ENCODE measurements around the gene PRELP. TPM values are rescaled to one million over a fixed set of nuclear protein-coding genes. Genes with fewer than 3 reads are reported as not detected.
"Not testable (repeated sequence)": the region's sequence is repeated elsewhere in the genome, so short reads cannot be mapped to it uniquely, and the experiment has no call there.

PRELP gene
- total RNA-seq, 2 experiments from 2014 or later = not detected

- H3K36me3 Mint-ChIP-seq (ENCODE audit: low read depth) = no peaks in the 10 kb centered on the region
- H3K4me3 Mint-ChIP-seq = no peak overlapping the region
- intact Hi-C loops (cut with DNase I, micrococcal nuclease) = no loop called here
- ChIA-PET POLR2A (no interaction called here), CTCF (interaction anchor here (3.4 kb wide), 1 partner anchor 117 kb away, joined by 13 read pairs; the partner anchor contains the start of gene ATP2B4)
- peaks cover 27% of the 10 kb centered on the region for H3K4me1 Mint-ChIP-seq
- no peaks in the 10 kb centered on the region for H3K9me3 Mint-ChIP-seq (ENCODE audit: low read depth)
- H3K27ac Mint-ChIP-seq = no peak overlapping the region
- no peak for DNase-seq
- no peak for ATAC-seq
- H3K27me3 Mint-ChIP-seq = no peaks in the 10 kb centered on the region
Measured at GRCh38 chr1:203509135-203509534, 33.5 kb downstream of the PRELP start.

DNA sequence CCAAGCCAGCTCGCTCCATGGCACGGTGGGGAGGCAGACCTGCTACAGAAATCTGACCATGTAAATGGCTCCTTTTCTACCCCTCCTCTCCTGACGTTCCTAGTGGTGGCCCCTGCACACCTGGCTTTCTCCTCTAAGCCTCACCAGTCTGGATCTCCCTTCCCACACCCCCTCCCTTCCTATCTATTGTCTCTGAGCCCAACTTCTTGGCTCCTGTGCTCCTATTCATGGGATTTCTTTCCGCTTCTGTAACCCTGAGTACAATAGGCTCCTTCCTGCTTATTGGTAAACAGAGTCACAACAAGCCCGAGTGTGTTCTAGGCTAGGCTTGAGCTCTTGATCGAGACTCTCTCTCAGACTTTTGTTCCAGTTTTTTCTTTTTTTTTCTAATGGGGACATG lies 35.9 kb downstream of the PRELP start:
- Mint-ChIP-seq H3K36me3 (ENCODE audit: low read depth) (no peaks in the 10 kb centered on the region), H3K4me1 (peaks cover 36% of the 10 kb centered on the region), H3K27me3 (no peaks in the 10 kb centered on the region), H3K9me3 (ENCODE audit: low read depth) (no peaks in the 10 kb centered on the region), H3K4me3 (no peak overlapping the region), H3K27ac (no peak overlapping the region)
- ChIA-PET POLR2A (no interaction called here), CTCF (interaction anchor here (0.9 to 2.0 kb wide), 3 partner anchors 24 to 190 kb away, joined by 4 to 9 read pairs (median 4); partner anchors contain the start of gene ATP2B4)
- no peak for DNase-seq
- no peak for ATAC-seq
- intact Hi-C loops (cut with DNase I, micrococcal nuclease) = loop anchor here in 1 of 2 experiments (5.0 kb wide), 1 partner anchor 256 kb away; the partner anchor contains the start of gene LAX1

DNA sequence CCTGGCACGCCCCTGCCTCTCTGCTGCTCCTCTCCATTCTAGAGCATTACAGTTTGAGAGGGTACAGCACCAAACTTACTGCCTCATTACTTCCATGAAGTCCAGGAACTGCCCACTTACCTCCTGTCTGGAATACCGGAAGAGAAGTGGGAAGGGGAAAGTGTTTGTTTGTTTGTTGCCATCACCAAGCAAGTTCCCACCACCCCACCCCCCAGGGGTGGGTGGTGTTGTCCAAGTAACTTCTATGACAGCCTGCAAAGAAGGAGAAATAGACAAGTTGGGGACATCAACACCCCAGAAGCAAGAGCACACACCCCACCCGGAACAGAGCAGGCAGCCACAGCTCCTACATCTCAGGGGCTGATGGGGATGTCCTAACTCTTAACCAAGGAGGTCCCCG lies 36.3 kb downstream of the PRELP start:
- ATAC-seq (no peak), DNase-seq (no peak)
- Mint-ChIP-seq H3K27ac (peak overlapping the region; percentile 83), H3K36me3 (ENCODE audit: low read depth) (no peaks in the 10 kb centered on the region), H3K4me1 (peaks cover 36% of the 10 kb centered on the region), H3K27me3 (no peaks in the 10 kb centered on the region), H3K4me3 (no peak overlapping the region), H3K9me3 (ENCODE audit: low read depth) (no peaks in the 10 kb centered on the region)
- ChIA-PET POLR2A (no interaction called here), CTCF (interaction anchor here (2.0 kb wide), 1 partner anchor 190 kb away, joined by 9 read pairs; no protein-coding TSS in a partner anchor)
- intact Hi-C loops (cut with DNase I, micrococcal nuclease) = loop anchor here (1.0 to 5.0 kb wide), 6 partner anchors 95 to 255 kb away; partner anchors contain the start of genes LAX1 (in 2 of the 2) and ATP2B4 (in 1 of the 2)

- CTCF ChIA-PET = interaction anchor here (1.8 kb wide), 2 partner anchors 8 to 25 kb away, joined by 6 read pairs; no protein-coding TSS in a partner anchor
- H3K4me1 Mint-ChIP-seq = peaks cover 36% of the 10 kb centered on the region
- intact Hi-C loops (cut with DNase I, micrococcal nuclease) = loop anchor here (1.0 to 5.0 kb wide), 6 partner anchors 94 to 255 kb away; partner anchors contain the start of genes LAX1 (in 2 of the 2) and ATP2B4 (in 1 of the 2)
- ATAC-seq (peak; percentile 18), DNase-seq (no peak)
- H3K36me3 Mint-ChIP-seq (ENCODE audit: low read depth) = no peaks in the 10 kb centered on the region
- H3K4me3 Mint-ChIP-seq = no peak overlapping the region
- H3K9me3 Mint-ChIP-seq (ENCODE audit: low read depth) = no peaks in the 10 kb centered on the region
- peak overlapping the region; percentile 83 for H3K27ac Mint-ChIP-seq
- POLR2A ChIA-PET = no interaction called here
- no peaks in the 10 kb centered on the region for H3K27me3 Mint-ChIP-seq
Measured at GRCh38 chr1:203512517-203512847, 36.9 kb downstream of the PRELP start.

DNA sequence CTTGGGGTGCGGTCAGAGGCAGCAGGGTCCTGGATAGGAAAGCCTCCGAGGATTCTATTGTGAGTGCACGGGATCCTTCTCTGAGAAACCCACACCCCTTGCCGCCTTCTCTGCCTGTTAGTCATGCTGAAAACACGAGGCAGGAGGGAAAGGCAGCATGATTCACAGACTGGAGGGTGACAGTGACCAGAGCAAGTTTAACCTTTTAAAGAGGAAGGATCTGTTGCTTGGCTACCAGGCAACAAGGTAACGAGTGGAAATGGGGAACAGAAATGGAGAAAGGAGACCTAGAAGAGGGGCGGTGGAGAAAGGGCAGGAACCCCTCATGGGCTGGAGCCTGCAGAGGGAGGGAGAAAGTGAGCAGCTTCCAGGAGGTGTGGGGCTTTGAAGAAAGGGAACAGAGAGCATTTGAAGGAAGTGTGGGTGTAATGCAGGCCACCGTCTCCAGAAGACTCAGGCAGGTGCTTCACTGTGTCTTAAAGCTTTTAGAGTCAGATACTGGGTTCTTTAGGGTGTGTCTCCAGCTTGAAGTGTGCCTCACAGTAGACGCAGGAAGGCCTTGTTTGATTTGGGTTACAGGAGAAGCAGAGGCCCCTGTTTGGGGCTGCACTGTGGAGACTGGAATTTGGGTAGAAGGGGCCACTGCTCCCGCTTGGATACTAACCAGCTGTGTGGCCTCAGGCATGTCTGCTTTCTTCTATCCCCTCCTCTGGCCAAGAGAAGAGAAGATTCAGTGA lies 37.4 kb downstream of the PRELP start:
- ATAC-seq (peak; percentile 88), DNase-seq (peak; percentile 81)
- peak overlapping the region; percentile 6 for H3K4me3 Mint-ChIP-seq
- H3K27me3 Mint-ChIP-seq = no peaks in the 10 kb centered on the region
- H3K27ac Mint-ChIP-seq = peak overlapping the region; percentile 83
- ChIA-PET CTCF (interaction anchor here (0.6 to 1.8 kb wide), 7 partner anchors 9 to 244 kb away, joined by 3 to 6 read pairs (median 3); no protein-coding TSS in a partner anchor), POLR2A (interaction anchor here (1.4 kb wide), 1 partner anchor 108 kb away, joined by 3 read pairs; no protein-coding TSS in a partner anchor)
- intact Hi-C loops (cut with DNase I, micrococcal nuclease) = loop anchor here (1.0 to 5.0 kb wide), 6 partner anchors 94 to 254 kb away; partner anchors contain the start of genes LAX1 (in 2 of the 2) and ATP2B4 (in 1 of the 2)
- no peaks in the 10 kb centered on the region for H3K9me3 Mint-ChIP-seq (ENCODE audit: low read depth)
- H3K4me1 Mint-ChIP-seq = peaks cover 36% of the 10 kb centered on the region
- no peaks in the 10 kb centered on the region for H3K36me3 Mint-ChIP-seq (ENCODE audit: low read depth)

DNA sequence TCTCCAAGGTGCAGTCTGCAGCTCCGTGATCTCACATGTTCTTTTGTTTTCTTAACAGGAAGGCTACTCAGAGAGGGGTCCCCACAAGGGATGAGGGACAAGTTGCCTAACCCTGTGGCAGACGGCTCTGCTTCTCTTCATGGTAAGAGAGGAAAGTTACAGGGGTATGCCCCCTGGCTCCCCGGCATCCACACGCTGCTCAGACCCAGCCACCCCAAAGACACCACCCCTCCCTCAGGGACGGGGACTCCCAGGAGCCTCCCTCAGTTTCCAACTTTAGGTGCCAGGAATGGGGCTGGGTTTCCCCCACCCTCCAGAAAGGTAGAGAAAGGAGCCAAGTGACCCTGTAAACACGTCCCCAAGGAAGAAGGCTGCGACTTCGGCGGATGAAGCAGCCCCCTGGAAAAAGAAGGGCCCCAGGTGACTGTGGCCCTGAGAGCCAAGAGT lies 38.0 kb downstream of the PRELP start:
- intact Hi-C loops (cut with DNase I, micrococcal nuclease) = loop anchor here (2.0 to 5.0 kb wide), 5 partner anchors 93 to 254 kb away; partner anchors contain the start of genes LAX1 (in 2 of the 2) and ATP2B4 (in 1 of the 2)
- DNase-seq (no peak), ATAC-seq (no peak)
- no peaks in the 10 kb centered on the region for H3K9me3 Mint-ChIP-seq (ENCODE audit: low read depth)
- H3K36me3 Mint-ChIP-seq (ENCODE audit: low read depth) = no peaks in the 10 kb centered on the region
- ChIA-PET POLR2A (interaction anchor here (1.2 to 1.4 kb wide), 2 partner anchors 108 to 252 kb away, joined by 3 read pairs; partner anchors contain the start of gene LAX1), CTCF (interaction anchor here (0.6 to 1.8 kb wide), 6 partner anchors 9 to 244 kb away, joined by 3 to 6 read pairs (median 4); no protein-coding TSS in a partner anchor)
- H3K27me3 Mint-ChIP-seq = no peaks in the 10 kb centered on the region
- H3K4me1 Mint-ChIP-seq = peaks cover 36% of the 10 kb centered on the region
- peak overlapping the region; percentile 83 for H3K27ac Mint-ChIP-seq
- H3K4me3 Mint-ChIP-seq = peak overlapping the region; percentile 6

GRCh38 chr1:203516184-203516583 lies 40.6 kb downstream of the PRELP start:
- Mint-ChIP-seq H3K27ac (no peak overlapping the region), H3K36me3 (ENCODE audit: low read depth) (no peaks in the 10 kb centered on the region), H3K9me3 (ENCODE audit: low read depth) (no peaks in the 10 kb centered on the region), H3K4me1 (peaks cover 36% of the 10 kb centered on the region), H3K4me3 (no peak overlapping the region), H3K27me3 (no peaks in the 10 kb centered on the region)
- ATAC-seq (no peak), DNase-seq (no peak)
- intact Hi-C loops (cut with DNase I, micrococcal nuclease) = no loop called here
- ChIA-PET POLR2A (no interaction called here), CTCF (interaction anchor here (1.6 kb wide), 1 partner anchor 12 kb away, joined by 6 read pairs; no protein-coding TSS in a partner anchor)

DNA sequence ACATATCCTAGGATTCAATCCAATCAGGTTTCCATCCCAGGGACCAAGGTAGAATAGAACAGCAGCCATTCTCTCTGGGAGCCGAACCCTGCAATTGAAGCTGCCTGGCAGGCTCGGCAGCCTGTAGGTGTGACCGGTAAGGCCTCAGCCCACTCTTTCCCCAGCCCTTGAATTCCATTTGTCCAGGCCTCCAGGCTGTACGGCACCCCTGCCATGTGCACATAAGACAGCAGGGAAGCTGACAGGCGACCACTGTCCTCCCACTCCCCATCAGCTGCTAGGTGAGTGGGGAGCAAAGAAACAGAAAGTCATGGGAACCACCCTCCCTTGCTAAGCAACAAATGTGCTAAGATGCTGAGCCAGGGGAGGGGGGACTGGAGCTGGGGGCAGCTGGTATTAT lies 41.3 kb downstream of the PRELP start:
- ATAC-seq (no peak), DNase-seq (no peak)
- Mint-ChIP-seq H3K27me3 (no peaks in the 10 kb centered on the region), H3K4me3 (no peak overlapping the region), H3K27ac (no peak overlapping the region), H3K9me3 (ENCODE audit: low read depth) (no peaks in the 10 kb centered on the region), H3K36me3 (ENCODE audit: low read depth) (no peaks in the 10 kb centered on the region), H3K4me1 (peaks cover 38% of the 10 kb centered on the region)
- ChIA-PET POLR2A (no interaction called here), CTCF (interaction anchor here (1.6 kb wide), 1 partner anchor 13 kb away, joined by 6 read pairs; no protein-coding TSS in a partner anchor)
- intact Hi-C loops (cut with DNase I, micrococcal nuclease) = no loop called here

DNA sequence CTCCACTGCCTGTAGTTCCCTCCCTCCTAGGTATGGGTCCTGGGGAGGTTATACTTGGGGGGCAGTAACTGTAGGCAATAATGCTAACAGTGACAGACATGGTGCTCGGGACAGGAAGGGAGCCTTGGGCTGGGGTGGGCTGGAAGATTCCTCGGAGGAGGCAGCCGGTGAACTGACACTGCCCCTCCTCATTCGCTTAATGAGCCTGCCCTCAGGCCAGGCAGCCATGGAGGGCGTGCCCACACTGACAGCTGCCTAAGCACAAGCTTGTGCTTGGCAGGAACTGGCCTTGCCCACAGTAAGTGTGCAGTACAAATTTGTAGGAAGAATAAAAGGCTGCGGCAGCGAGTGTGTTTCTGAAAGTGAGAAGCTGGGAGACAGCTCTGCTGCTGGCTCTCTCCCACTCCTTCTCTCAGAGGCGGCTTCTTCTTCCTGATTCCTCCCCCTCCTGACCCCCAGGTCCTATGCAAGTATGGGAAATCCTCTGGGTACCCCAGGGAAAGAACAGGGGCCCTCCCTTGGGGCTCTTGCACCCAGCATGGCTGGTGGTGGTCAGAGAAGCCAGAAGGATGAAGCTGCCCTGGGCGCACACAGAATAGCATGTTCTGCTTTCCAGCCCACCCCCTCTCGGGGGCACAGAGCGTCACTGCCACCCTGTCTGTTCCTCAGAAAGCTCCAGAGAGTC lies 42.0 kb downstream of the PRELP start:
- Mint-ChIP-seq H3K27me3 (no peaks in the 10 kb centered on the region), H3K4me1 (peaks cover 31% of the 10 kb centered on the region), H3K27ac (no peak overlapping the region), H3K4me3 (no peak overlapping the region), H3K36me3 (ENCODE audit: low read depth) (no peaks in the 10 kb centered on the region), H3K9me3 (ENCODE audit: low read depth) (no peaks in the 10 kb centered on the region)
- intact Hi-C loops (cut with DNase I, micrococcal nuclease) = no loop called here
- no peak for DNase-seq
- POLR2A ChIA-PET = no interaction called here
- ATAC-seq = no peak
- CTCF ChIA-PET = interaction anchor here (0.6 to 1.6 kb wide), 2 partner anchors 13 to 795 kb away, joined by 3 to 6 read pairs; no protein-coding TSS in a partner anchor

GRCh38 chr1:203518139-203518538 lies 42.5 kb downstream of the PRELP start:
- intact Hi-C loops (cut with DNase I, micrococcal nuclease); H3K27ac Mint-ChIP-seq; H3K36me3 Mint-ChIP-seq (ENCODE audit: low read depth); H3K27me3 Mint-ChIP-seq; DNase-seq; H3K4me3 Mint-ChIP-seq; ATAC-seq; POLR2A ChIA-PET; H3K9me3 Mint-ChIP-seq (ENCODE audit: low read depth): not testable (repeated sequence)
- peaks cover 25% of the 10 kb centered on the region for H3K4me1 Mint-ChIP-seq
- CTCF ChIA-PET = interaction anchor here (0.6 to 1.6 kb wide), 3 partner anchors 10 to 794 kb away, joined by 3 read pairs; no protein-coding TSS in a partner anchor

GRCh38 chr1:203518541-203518940 lies 42.9 kb downstream of the PRELP start:
- H3K9me3 Mint-ChIP-seq (ENCODE audit: low read depth) = no peaks in the 10 kb centered on the region
- H3K27ac Mint-ChIP-seq = no peak overlapping the region
- intact Hi-C loops (cut with DNase I, micrococcal nuclease) = no loop called here
- ATAC-seq (no peak), DNase-seq (no peak)
- H3K4me1 Mint-ChIP-seq = peaks cover 21% of the 10 kb centered on the region
- no peak overlapping the region for H3K4me3 Mint-ChIP-seq
- CTCF ChIA-PET = interaction anchor here (0.6 to 1.6 kb wide), 3 partner anchors 9 to 417 kb away, joined by 3 to 5 read pairs (median 3); no protein-coding TSS in a partner anchor
- H3K36me3 Mint-ChIP-seq (ENCODE audit: low read depth) = no peaks in the 10 kb centered on the region
- no peaks in the 10 kb centered on the region for H3K27me3 Mint-ChIP-seq
- POLR2A ChIA-PET = no interaction called here

Measured in activated CD4-positive, alpha-beta T cell treated with anti-CD3 and anti-CD28 coated beads for 36 hours (primary cell).